Activated CD4-positive, alpha-beta T cell treated with anti-CD3 and anti-CD28 coated beads, Interleukin-2, amount 10 ng/mL, durations not matched to agents 24 days and 14 days (primary cell): Measurements from ENCODE around the gene PTPN1. TPM values are rescaled to one million over a fixed set of nuclear protein-coding genes. Genes with fewer than 3 reads are reported as not detected.

Source experiments
- DNase-seq: peaks from one replicate; pipeline ENCODE4 v3.0.0; 2022
- H3K27ac Mint-ChIP-seq: one replicate; pipeline ENCODE4 v1.8.0; 2022; ENCODE audit warnings: mild to moderate bottlenecking, mixed read lengths
- H3K27me3 Mint-ChIP-seq: one replicate; pipeline ENCODE4 v1.8.0; 2022; ENCODE audit warnings: mixed read lengths
- H3K36me3 Mint-ChIP-seq: one replicate; pipeline ENCODE4 v1.8.0; 2022; ENCODE audit warnings: low read depth, mild to moderate bottlenecking, mixed read lengths
- H3K4me1 Mint-ChIP-seq: one replicate; pipeline ENCODE4 v1.8.0; 2021; ENCODE audit warnings: mixed read lengths
- H3K4me3 Mint-ChIP-seq: one replicate; pipeline ENCODE4 v1.8.0; 2022; ENCODE audit warnings: mild to moderate bottlenecking, moderate library complexity, mixed read lengths
- H3K9me3 Mint-ChIP-seq: one replicate; pipeline ENCODE4 v1.8.0; 2021; ENCODE audit warnings: mixed read lengths
- intact Hi-C: fragments of 100-400 bp; cut with micrococcal nuclease; formaldehyde crosslinking; loops from one replicate; pipeline ENCODE4 v1.15.1; 2023
- total RNA-seq: library from RNA; stranded (reverse); gene quantifications from 2 replicates; pipeline ENCODE4 v1.2.3, GENCODE V29; 2022

Gene PTPN1
- total RNA-seq, 1 donor from 2014 or later = 62.9 TPM

DNA sequence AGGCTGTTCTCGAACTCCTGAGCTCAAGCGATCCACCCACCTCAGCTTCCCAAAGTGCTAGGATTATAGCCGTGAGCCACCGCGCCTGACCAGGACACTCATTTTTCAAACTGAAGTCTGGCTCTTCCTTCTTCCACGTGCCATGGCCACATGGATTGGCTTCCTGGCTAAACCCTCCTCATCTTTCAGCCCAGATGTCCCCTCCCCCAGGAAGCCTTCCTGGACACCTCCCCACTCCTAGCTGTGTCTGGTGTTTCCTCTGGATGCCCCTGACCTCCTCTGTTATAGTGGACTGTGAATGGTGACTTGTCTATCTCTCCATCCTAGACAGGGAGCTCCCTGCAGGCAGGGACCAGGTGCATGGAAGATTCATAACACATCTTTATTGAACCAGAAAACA is 124.0 kb downstream of the PTPN1 start:
- no peak overlapping the region for H3K27ac Mint-ChIP-seq
- no peaks in the 10 kb centered on the region for H3K4me1 Mint-ChIP-seq
- H3K36me3 Mint-ChIP-seq = no peaks in the 10 kb centered on the region
- H3K27me3 Mint-ChIP-seq = peaks cover 5% of the 10 kb centered on the region
- no peak for DNase-seq
- H3K9me3 Mint-ChIP-seq = no peaks in the 10 kb centered on the region
- no peak overlapping the region for H3K4me3 Mint-ChIP-seq
- intact Hi-C loops = no loop called here

Other genes starting within 250 kb of the PTPN1 start
- not detected in 2 replicates for gene RIPOR3, start 181.2 kb downstream of the PTPN1 start, total RNA-seq
- gene PARD6B, start 221.2 kb downstream of the PTPN1 start, total RNA-seq = 6.0 and 7.0 TPM in 2 replicates